HFF-Myc (cell line): ENCODE results near the gene ADGRL2.

Source experiments
- DNase-seq: peaks from one replicate; pipeline ENCODE4 v3.0.0-alpha.2; 2011; ENCODE audit warnings: low read depth; ENCODE audit errors: extremely low read depth
- H3K4me3 ChIP-seq: replicated peaks from 2 replicates; pipeline ENCODE4 v1.5.1; 2011; ENCODE audit warnings: low read depth, mild to moderate bottlenecking, control low read depth, low read length
- TF ChIP-seq, protein P1 (sequence below): IDR thresholded peaks from 2 replicates; pipeline ENCODE4 v1.5.1; 2012; ENCODE audit warnings: mild to moderate bottlenecking, low read depth, low read length, control low read depth; ENCODE audit errors: missing control alignments

Gene ADGRL2

DNA sequence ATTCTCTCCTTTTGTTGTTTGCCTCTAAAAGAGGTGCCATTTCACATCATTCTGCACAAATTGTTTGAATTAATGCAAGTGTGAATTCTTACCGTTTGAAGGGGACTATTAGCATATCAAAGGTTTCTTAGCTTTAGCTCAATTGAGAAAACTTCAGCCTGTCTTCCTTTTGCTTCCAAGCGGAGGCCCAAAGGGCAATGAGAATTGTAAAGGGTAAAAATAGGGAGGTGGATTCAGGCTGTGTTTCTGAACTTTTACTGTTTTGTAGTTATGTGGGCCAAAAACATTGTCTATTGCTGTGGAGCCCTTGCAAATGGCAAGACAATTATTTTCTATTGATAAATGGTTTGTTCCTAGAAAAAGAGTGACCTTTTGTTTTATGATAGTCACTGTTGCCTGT lies 3.6 kb downstream of the ADGRL2 start:
- TF ChIP-seq, protein P1, sequence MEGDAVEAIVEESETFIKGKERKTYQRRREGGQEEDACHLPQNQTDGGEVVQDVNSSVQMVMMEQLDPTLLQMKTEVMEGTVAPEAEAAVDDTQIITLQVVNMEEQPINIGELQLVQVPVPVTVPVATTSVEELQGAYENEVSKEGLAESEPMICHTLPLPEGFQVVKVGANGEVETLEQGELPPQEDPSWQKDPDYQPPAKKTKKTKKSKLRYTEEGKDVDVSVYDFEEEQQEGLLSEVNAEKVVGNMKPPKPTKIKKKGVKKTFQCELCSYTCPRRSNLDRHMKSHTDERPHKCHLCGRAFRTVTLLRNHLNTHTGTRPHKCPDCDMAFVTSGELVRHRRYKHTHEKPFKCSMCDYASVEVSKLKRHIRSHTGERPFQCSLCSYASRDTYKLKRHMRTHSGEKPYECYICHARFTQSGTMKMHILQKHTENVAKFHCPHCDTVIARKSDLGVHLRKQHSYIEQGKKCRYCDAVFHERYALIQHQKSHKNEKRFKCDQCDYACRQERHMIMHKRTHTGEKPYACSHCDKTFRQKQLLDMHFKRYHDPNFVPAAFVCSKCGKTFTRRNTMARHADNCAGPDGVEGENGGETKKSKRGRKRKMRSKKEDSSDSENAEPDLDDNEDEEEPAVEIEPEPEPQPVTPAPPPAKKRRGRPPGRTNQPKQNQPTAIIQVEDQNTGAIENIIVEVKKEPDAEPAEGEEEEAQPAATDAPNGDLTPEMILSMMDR, result no peak
- no peak overlapping the region for H3K4me3 ChIP-seq
- no peak for DNase-seq

DNA sequence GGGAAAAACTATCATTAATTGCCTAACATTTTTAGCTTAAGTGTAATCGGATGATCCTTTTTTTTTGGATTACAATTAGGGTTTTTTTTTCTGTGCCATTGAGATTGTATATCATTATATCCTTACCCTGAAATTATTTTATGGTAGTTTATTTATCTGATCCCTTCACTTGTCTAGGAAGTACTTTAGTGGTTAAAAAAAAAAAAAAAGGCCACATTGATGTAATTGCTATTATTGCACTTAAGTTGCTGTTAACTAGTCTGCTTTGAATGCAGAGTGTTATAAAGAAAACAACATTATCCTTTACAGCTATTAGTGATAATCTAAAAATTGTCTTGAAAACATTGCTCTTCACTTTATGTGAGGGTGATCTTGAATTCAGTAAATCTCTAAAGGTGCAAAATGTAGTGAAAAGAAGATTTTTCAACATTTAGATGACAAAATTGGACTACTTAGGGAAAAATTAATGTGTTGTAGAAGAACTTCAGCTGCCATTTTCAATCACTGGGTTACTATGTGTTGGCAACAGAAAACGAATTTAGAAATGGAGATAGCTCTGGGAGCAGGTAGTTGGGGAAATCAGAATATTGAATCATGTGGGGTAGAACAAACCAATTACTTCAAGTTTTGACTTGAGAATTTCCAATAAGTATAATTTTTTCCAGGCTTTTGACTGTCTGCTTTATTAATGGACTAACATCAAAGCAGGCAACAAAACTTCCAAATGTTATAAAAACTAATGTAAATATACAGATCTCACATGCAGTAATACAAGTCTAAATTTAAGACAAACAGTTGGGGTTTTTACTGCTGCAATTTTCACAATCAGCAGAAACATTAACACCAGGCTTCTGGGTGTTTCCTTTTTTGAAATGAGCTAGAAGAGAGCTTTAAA lies 5.0 kb downstream of the ADGRL2 start:
- H3K4me3 ChIP-seq, result no peak overlapping the region
- no peak for DNase-seq
- TF ChIP-seq, protein P1, result no peak

DNA sequence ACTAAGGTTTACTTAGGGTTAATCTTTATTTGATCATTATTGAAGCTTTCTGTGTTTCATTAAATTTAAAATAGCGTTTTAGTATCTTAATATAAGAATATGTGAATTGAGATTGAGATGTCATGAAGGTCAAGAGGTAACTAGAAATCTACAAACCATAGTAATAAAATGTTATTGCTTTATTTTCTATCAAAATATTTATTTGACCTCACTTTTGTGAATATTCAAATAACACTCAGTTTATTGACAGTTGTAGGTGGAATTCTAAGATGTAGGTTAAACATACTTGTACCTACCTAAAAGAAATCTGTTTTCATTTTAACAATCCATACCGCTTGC lies 5.7 kb downstream of the ADGRL2 start:
- H3K4me3 ChIP-seq, result no peak overlapping the region
- TF ChIP-seq, protein P1, result no peak

DNA sequence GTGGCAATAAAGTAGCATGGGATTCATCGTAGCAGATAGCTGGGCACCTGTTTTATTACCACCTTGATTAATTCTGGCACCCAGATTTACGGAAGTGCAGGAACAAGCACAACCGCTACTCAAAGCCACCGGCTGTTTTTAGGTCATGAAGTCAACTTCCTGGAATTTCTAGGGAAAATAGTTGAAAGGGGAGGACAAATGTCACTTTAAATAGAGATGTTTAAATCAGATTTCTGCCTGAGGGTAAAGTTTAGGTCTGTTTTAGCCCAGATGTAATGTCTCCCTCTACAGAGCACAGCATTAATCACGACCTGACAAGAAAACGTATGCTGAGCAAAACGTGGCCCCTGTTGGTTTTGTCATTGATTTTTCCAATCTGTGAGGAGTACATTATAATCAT lies 8.0 kb downstream of the ADGRL2 start:
- TF ChIP-seq, protein P1, result no peak
- no peak overlapping the region for H3K4me3 ChIP-seq
- DNase-seq, result no peak

More for the DNA sequence above, 5.7 kb downstream of the ADGRL2 start:
- no peak for DNase-seq

DNA sequence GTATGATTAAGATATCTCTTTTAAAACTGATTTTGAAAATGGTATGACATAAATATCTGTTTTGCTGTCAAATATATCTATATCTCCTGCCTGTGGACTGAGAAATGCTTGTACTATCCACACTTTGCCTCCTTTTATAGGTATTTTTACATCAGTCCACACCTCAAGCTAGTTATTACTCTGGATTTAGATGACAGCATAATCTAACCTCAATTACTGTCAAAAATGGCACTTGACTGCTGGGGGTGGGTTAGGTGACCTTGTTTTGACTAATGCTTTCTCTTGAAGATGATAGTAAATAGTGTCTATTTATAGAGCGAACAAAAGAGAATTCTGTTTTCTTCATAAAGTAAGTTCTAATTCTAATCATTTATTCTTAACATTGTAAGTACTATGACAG lies 9.1 kb downstream of the ADGRL2 start:
- H3K4me3 ChIP-seq, result no peak overlapping the region
- DNase-seq, result no peak
- TF ChIP-seq, protein P1, result no peak

DNA sequence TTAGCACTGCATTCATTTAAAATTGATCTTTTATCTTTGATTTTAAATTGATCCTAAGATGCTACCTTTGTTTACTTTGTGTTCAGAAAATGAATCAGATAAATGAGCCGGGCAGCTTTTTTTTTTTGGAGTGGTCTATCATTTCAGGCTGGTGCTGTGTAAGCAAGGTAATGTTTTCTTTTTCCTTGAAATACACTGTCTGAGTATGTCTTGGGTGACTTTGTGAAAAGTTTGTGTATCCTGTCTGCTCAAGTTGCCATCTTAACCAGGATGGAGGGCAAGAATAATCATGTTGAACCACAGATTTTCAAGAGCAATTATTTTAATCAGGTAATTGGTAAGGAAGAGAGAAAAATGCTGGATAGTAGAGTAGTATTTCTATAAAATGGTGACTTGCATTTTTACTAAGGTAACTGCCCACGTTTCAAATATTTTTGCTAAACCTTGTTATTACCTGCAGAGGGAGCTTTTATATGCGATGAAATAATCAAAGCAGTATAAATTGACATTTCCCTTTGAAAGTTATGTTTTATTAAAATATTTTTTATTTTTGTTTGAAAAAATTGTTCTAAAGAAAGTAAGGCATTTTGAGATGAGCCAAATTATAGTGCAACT lies 11.1 kb downstream of the ADGRL2 start:
- TF ChIP-seq, protein P1, result no peak
- H3K4me3 ChIP-seq, result no peak overlapping the region
- DNase-seq, result no peak

DNA sequence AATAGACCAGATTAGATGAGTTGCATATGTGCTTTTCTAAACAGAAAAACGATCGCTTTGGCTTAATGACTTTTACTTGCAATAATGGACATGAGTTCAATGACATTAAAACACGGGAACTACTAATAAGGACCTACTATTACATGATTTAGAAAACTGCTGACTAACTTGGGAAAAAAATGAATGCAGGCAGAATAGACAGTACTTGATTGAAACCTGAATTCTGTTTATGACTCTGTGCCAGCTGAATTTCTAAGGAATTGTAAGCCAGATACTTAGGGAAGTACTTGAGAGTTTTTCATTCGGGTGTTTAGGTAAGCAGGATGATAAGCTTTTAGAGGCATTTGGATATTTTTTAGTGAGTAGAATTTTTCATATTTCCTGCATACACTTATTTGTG lies 12.0 kb downstream of the ADGRL2 start:
- no peak overlapping the region for H3K4me3 ChIP-seq
- TF ChIP-seq, protein P1, result no peak
- no peak for DNase-seq
